AG09309 (cell line): ENCODE results near the gene NELFB.
A peak's percentile ranks its signal among the peaks of the same experiment; 100 is the strongest.
"Not testable (repeated sequence)": the region's sequence is repeated elsewhere in the genome, so short reads cannot be mapped to it uniquely, and the experiment has no call there.

Experiments
- DNase-seq: peaks from one replicate; pipeline ENCODE4 v3.0.0-alpha.2; 2010; ENCODE audit warnings: low read depth
- H3K4me3 ChIP-seq: 2 replicates; pipeline ENCODE4 v1.5.1; 2011; ENCODE audit warnings: mild to moderate bottlenecking, low read depth, low read length, moderate library complexity; ENCODE audit not compliant: control insufficient read depth
- TF ChIP-seq, protein P1 (sequence below): IDR thresholded peaks from 2 replicates; pipeline ENCODE4 v1.5.1; 2011; ENCODE audit warnings: mild to moderate bottlenecking, low read depth, low read length, inconsistent platforms; ENCODE audit not compliant: insufficient read depth, control insufficient read depth; ENCODE audit errors: missing control alignments

Gene NELFB

GRCh38 chr9:137241490-137242268 is 13.4 kb upstream of the NELFB start:
- no peak for DNase-seq
- TF ChIP-seq, protein P1, sequence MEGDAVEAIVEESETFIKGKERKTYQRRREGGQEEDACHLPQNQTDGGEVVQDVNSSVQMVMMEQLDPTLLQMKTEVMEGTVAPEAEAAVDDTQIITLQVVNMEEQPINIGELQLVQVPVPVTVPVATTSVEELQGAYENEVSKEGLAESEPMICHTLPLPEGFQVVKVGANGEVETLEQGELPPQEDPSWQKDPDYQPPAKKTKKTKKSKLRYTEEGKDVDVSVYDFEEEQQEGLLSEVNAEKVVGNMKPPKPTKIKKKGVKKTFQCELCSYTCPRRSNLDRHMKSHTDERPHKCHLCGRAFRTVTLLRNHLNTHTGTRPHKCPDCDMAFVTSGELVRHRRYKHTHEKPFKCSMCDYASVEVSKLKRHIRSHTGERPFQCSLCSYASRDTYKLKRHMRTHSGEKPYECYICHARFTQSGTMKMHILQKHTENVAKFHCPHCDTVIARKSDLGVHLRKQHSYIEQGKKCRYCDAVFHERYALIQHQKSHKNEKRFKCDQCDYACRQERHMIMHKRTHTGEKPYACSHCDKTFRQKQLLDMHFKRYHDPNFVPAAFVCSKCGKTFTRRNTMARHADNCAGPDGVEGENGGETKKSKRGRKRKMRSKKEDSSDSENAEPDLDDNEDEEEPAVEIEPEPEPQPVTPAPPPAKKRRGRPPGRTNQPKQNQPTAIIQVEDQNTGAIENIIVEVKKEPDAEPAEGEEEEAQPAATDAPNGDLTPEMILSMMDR = no peak
- peak overlapping the region; percentile 90 for H3K4me3 ChIP-seq

DNA sequence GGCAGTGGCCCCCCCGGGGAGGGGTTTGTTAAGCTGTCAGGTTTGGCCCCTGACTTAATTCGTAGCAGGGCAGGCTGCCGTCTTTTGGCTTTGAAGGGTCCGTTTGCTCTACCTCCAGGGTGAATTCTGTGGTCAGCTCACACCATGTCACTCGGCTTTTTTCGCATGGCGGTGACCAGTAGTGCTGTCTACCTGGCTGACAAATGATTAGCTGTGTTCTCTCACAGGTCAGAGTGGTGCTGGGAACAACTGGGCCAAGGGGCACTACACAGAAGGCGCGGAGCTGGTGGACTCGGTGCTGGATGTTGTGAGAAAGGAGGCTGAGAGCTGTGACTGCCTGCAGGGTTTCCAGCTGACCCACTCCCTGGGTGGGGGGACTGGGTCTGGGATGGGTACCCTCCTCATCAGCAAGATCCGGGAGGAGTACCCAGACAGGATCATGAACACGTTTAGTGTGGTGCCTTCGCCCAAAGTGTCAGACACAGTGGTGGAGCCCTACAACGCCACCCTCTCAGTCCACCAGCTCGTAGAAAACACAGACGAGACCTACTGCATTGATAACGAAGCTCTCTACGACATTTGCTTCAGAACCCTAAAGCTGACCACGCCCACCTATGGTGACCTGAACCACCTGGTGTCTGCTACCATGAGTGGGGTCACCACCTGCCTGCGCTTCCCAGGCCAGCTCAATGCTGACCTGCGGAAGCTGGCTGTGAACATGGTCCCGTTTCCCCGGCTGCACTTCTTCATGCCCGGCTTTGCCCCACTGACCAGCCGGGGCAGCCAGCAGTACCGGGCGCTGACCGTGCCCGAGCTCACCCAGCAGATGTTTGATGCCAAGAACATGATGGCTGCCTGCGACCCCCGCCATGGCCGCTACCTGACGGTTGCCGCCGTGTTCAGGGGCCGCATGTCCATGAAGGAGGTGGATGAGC is 12.6 kb upstream of the NELFB start:
- peak overlapping the region; percentile 90 for H3K4me3 ChIP-seq
- TF ChIP-seq, protein P1 = no peak
- DNase-seq = no peak

GRCh38 chr9:137243266-137243625 is 11.9 kb upstream of the NELFB start:
- not testable (repeated sequence) for H3K4me3 ChIP-seq, DNase-seq

DNA sequence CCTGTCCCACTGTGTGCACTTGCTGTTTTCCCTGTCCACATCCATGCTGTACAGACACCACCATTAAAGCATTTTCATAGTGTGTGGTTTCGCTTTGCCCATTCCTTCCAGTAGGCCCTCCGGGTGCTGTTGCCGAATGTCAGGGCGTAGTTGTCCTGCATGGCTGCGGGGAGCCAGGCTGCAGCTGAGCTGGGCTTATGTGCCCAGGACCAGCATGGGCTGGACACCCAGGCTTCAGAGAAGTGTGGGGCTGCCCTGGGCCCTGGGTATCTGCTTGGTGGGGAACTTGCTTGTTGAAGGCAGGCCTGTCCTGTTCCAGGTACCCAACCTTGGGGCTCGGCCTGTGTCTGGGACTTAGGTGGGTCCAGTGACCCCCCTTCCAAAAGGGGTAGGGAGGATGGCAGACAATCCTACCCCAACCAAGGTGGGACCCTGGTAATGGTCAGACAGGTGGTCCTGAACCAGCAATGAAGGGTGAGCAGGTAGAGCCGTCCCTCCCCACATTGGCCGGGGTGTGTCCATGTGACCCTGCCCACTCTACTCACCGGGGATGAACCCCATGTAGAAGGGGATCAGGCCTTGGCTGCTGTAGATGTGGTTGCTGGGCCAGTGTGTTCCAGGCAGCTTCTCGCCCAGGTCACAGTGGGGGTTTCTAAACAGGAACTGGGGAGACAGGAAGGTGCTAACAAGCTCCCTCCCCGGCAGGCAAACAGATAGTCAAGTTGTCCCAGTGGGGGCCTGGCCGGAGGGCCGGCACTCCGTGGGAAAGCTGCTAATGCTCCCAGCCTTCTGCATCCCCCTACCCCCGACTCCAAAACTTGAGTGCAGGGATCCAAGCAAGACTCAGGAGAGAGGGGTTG is 11.3 kb upstream of the NELFB start:
- TF ChIP-seq, protein P1 = no peak
- no peak overlapping the region for H3K4me3 ChIP-seq
- DNase-seq = no peak

GRCh38 chr9:137244486-137245449 is 10.4 kb upstream of the NELFB start:
- H3K4me3 ChIP-seq = no peak overlapping the region
- no peak for DNase-seq
- TF ChIP-seq, protein P1 = no peak
